SK-N-SH treated with all-trans-retinoic acid at 6 μM for 48 hours (cell line): ENCODE measurements around the gene ZDHHC3.

Experiments
- ATAC-seq: fragments of 200-7000 bp; cut with Tn5 transposase; 3 replicates; pipeline ENCODE4 v1.9.1; 2020; ENCODE audit warnings: mild to moderate bottlenecking, moderate library complexity
- ARNTL ChIP-seq: fragments of 450-650 bp; formaldehyde crosslinking; IDR thresholded peaks from 2 replicates; pipeline ENCODE4 v1.5.0; 2020; ENCODE audit warnings: low read depth, mild to moderate bottlenecking, moderate library complexity, borderline replicate concordance
- BACH2 ChIP-seq: fragments of 250-450 bp; sonication (Bioruptor Pico); IDR thresholded peaks from 2 replicates; pipeline ENCODE4 v1.9.0; 2021; ENCODE audit warnings: mild to moderate bottlenecking, borderline replicate concordance
- GLIS3 ChIP-seq: fragments of 250-450 bp; sonication (Bioruptor Pico); IDR thresholded peaks from 2 replicates; pipeline ENCODE4 v1.5.0; 2020; ENCODE audit warnings: mild to moderate bottlenecking, moderate library complexity
- ISL1 ChIP-seq: fragments of 250-450 bp; sonication (Bioruptor Pico); IDR thresholded peaks from 2 replicates; pipeline ENCODE4 v2.1.2; 2022; ENCODE audit warnings: mild to moderate bottlenecking, moderate library complexity
- OSR1 ChIP-seq: fragments of 250-450 bp; sonication (Bioruptor Pico); IDR thresholded peaks from 2 replicates; pipeline ENCODE4 v1.8.0; 2022; ENCODE audit warnings: moderate library complexity, mild to moderate bottlenecking, inconsistent platforms
- PPARA ChIP-seq: fragments of 250-450 bp; sonication (Bioruptor Pico); IDR thresholded peaks from 2 replicates; pipeline ENCODE4 v1.5.0; 2020; ENCODE audit warnings: mild to moderate bottlenecking, borderline replicate concordance
- SNAI2 ChIP-seq: fragments of 250-450 bp; sonication (Bioruptor Pico); IDR thresholded peaks from 2 replicates; pipeline ENCODE4 v1.5.0; 2020; ENCODE audit warnings: mild to moderate bottlenecking, moderate library complexity
- TCF4 ChIP-seq: fragments of 250-450 bp; sonication (Bioruptor Pico); IDR thresholded peaks from 2 replicates; pipeline ENCODE4 v1.8.0; 2021; ENCODE audit warnings: mild to moderate bottlenecking, moderate library complexity, borderline replicate concordance
- TOX ChIP-seq: fragments of 250-450 bp; sonication (Bioruptor Pico); IDR thresholded peaks from 2 replicates; pipeline ENCODE4 v1.8.0; 2021; ENCODE audit warnings: mild to moderate bottlenecking, moderate library complexity, borderline replicate concordance
- ZC3H10 ChIP-seq: fragments of 250-450 bp; sonication (Bioruptor Pico); IDR thresholded peaks from 2 replicates; pipeline ENCODE4 v1.5.1; 2021; ENCODE audit warnings: mild to moderate bottlenecking, moderate library complexity
- ZFP3 ChIP-seq: fragments of 250-450 bp; sonication (Bioruptor Pico); IDR thresholded peaks from 2 replicates; pipeline ENCODE4 v1.5.0; 2020; ENCODE audit warnings: mild to moderate bottlenecking, moderate library complexity
- ZFP30 ChIP-seq: fragments of 450-650 bp; formaldehyde crosslinking; IDR thresholded peaks from 2 replicates; pipeline ENCODE4 v1.5.0; 2022; ENCODE audit warnings: mild to moderate bottlenecking, moderate library complexity
- ZNF565 ChIP-seq: fragments of 450-650 bp; formaldehyde crosslinking; conservative IDR thresholded peaks from 2 replicates; pipeline ENCODE4 v1.5.0; 2020; ENCODE audit warnings: low read depth, mild to moderate bottlenecking, moderate library complexity
- ZNF8 ChIP-seq: fragments of 450-650 bp; formaldehyde crosslinking; IDR thresholded peaks from 2 replicates; pipeline ENCODE4 v1.5.0; 2020; ENCODE audit warnings: mild to moderate bottlenecking, moderate library complexity
- TF ChIP-seq, protein P1 (sequence below): fragments of 250-450 bp; sonication (Bioruptor Pico); IDR thresholded peaks from 2 replicates; pipeline ENCODE4 v1.5.0; 2020; ENCODE audit warnings: mild to moderate bottlenecking, moderate library complexity
- TF ChIP-seq, protein P2 (sequence below): fragments of 250-450 bp; sonication (Bioruptor Pico); IDR thresholded peaks from 2 replicates; pipeline ENCODE4 v1.5.1; 2020; ENCODE audit warnings: low read depth, mild to moderate bottlenecking, moderate library complexity
- TF ChIP-seq, protein P3 (sequence below): fragments of 250-450 bp; sonication (Bioruptor Pico); IDR thresholded peaks from 2 replicates; pipeline ENCODE4 v1.8.0; 2021; ENCODE audit warnings: low read depth, mild to moderate bottlenecking, moderate library complexity, borderline replicate concordance
- TF ChIP-seq, protein P4 (sequence below): fragments of 250-450 bp; sonication (Bioruptor Pico); IDR thresholded peaks from 2 replicates; pipeline ENCODE4 v1.5.1; 2021; ENCODE audit warnings: mild to moderate bottlenecking, moderate library complexity

Gene ZDHHC3

DNA sequence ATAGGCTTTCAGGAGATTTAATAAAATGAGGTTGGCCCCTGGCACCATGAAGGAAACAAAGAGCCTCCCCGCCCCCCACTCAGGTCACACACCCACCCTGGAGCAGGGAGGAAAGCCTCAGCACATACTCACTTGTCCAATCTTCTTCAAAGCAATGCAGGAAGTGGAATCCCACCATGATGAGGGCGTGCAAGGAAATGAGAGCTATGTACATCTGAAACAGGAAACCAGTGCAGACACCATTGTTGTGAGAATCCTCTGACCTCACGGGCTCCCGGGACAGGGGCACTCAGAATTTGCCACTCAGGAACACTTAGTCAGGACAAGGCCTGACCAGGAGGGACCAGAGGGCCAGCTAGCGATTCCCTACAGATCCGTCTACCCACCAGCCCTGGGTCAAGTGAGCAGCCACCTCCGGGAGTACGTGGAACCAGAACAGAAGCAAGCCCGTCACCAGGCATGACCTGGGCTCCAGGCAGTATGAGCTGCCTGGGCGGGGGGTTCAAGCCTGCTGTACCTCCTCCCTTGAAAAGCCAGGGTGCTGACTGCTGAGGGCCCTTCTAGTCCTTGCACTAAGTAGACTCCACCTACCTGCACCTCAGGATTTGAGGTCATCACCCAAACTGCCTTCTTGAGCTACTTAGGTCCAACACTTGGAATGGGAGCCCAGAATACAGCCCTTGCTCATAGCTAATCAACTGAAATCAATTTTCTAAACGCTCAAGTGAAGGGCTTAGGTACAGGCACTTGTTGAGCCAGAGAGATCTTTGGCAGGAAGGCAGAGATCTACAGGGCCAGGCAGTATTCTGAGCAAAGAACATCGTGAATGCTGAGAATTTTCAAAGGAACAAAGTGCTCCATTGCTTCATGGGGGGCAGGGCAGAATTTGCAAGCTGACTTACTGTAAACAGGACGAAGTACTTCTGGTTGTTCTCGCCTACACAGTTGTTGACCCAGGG is 42.7 kb downstream of the ZDHHC3 start:
- TF ChIP-seq, protein P1, sequence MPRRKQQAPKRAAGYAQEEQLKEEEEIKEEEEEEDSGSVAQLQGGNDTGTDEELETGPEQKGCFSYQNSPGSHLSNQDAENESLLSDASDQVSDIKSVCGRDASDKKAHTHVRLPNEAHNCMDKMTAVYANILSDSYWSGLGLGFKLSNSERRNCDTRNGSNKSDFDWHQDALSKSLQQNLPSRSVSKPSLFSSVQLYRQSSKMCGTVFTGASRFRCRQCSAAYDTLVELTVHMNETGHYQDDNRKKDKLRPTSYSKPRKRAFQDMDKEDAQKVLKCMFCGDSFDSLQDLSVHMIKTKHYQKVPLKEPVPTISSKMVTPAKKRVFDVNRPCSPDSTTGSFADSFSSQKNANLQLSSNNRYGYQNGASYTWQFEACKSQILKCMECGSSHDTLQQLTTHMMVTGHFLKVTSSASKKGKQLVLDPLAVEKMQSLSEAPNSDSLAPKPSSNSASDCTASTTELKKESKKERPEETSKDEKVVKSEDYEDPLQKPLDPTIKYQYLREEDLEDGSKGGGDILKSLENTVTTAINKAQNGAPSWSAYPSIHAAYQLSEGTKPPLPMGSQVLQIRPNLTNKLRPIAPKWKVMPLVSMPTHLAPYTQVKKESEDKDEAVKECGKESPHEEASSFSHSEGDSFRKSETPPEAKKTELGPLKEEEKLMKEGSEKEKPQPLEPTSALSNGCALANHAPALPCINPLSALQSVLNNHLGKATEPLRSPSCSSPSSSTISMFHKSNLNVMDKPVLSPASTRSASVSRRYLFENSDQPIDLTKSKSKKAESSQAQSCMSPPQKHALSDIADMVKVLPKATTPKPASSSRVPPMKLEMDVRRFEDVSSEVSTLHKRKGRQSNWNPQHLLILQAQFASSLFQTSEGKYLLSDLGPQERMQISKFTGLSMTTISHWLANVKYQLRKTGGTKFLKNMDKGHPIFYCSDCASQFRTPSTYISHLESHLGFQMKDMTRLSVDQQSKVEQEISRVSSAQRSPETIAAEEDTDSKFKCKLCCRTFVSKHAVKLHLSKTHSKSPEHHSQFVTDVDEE = no peak
- TF ChIP-seq, protein P2, sequence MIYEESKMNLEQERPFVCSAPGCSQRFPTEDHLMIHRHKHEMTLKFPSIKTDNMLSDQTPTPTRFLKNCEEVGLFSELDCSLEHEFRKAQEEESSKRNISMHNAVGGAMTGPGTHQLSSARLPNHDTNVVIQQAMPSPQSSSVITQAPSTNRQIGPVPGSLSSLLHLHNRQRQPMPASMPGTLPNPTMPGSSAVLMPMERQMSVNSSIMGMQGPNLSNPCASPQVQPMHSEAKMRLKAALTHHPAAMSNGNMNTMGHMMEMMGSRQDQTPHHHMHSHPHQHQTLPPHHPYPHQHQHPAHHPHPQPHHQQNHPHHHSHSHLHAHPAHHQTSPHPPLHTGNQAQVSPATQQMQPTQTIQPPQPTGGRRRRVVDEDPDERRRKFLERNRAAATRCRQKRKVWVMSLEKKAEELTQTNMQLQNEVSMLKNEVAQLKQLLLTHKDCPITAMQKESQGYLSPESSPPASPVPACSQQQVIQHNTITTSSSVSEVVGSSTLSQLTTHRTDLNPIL (CRISPR knock-in tag) = no peak
- TF ChIP-seq GLIS3 (no peak), ZNF565 (CRISPR knock-in tag) (no peak), OSR1 (no peak), PPARA (CRISPR knock-in tag) (no peak), ZNF8 (CRISPR knock-in tag) (no peak), ISL1 (no peak), ZC3H10 (CRISPR knock-in tag) (no peak), TCF4 (CRISPR knock-in tag) (no peak)
- TF ChIP-seq, protein P3, sequence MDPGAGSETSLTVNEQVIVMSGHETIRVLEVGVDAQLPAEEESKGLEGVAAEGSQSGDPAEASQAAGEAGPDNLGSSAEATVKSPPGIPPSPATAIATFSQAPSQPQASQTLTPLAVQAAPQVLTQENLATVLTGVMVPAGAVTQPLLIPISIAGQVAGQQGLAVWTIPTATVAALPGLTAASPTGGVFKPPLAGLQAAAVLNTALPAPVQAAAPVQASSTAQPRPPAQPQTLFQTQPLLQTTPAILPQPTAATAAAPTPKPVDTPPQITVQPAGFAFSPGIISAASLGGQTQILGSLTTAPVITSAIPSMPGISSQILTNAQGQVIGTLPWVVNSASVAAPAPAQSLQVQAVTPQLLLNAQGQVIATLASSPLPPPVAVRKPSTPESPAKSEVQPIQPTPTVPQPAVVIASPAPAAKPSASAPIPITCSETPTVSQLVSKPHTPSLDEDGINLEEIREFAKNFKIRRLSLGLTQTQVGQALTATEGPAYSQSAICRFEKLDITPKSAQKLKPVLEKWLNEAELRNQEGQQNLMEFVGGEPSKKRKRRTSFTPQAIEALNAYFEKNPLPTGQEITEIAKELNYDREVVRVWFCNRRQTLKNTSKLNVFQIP (CRISPR knock-in tag) = no peak
- no peak for ATAC-seq

DNA sequence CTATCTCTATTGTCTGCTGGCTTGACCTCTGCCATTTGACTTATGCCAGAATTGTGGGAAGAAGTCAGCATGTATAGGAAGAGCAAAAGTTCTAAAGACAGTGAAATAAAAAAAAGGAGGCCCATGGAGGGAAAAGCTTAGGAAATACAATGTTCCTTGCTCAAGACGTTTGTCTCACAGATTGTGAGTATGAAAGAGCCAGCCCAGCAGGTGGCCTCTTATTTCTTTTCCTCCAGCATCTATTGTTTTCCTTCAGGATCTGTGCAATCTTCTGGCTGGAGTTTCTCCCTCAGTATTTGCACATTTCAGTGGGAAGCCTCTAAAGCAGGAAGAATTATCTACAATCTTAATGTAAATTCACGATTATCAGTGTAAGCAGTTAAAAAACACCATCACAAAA is 43.7 kb downstream of the ZDHHC3 start:
- no peak for TF ChIP-seq ZFP3 (CRISPR knock-in tag)
- no peak for TF ChIP-seq ARNTL (CRISPR knock-in tag)
- TF ChIP-seq BACH2 (CRISPR knock-in tag) = no peak
- TF ChIP-seq OSR1 = no peak
- TF ChIP-seq, protein P4, sequence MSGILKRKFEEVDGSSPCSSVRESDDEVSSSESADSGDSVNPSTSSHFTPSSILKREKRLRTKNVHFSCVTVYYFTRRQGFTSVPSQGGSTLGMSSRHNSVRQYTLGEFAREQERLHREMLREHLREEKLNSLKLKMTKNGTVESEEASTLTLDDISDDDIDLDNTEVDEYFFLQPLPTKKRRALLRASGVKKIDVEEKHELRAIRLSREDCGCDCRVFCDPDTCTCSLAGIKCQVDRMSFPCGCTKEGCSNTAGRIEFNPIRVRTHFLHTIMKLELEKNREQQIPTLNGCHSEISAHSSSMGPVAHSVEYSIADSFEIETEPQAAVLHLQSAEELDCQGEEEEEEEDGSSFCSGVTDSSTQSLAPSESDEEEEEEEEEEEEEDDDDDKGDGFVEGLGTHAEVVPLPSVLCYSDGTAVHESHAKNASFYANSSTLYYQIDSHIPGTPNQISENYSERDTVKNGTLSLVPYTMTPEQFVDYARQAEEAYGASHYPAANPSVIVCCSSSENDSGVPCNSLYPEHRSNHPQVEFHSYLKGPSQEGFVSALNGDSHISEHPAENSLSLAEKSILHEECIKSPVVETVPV (CRISPR knock-in tag) = no peak
- TF ChIP-seq ZNF8 (CRISPR knock-in tag) = no peak
- TF ChIP-seq, protein P3 (CRISPR knock-in tag) = no peak
- no peak for TF ChIP-seq ISL1
- TF ChIP-seq PPARA (CRISPR knock-in tag) = no peak
- no peak for TF ChIP-seq TOX (CRISPR knock-in tag)
- no peak for TF ChIP-seq ZNF565 (CRISPR knock-in tag)
- TF ChIP-seq ZC3H10 (CRISPR knock-in tag) = no peak
- no peak for TF ChIP-seq ZFP30 (CRISPR knock-in tag)
- no peak for TF ChIP-seq SNAI2 (CRISPR knock-in tag)
- ATAC-seq = no peak

DNA sequence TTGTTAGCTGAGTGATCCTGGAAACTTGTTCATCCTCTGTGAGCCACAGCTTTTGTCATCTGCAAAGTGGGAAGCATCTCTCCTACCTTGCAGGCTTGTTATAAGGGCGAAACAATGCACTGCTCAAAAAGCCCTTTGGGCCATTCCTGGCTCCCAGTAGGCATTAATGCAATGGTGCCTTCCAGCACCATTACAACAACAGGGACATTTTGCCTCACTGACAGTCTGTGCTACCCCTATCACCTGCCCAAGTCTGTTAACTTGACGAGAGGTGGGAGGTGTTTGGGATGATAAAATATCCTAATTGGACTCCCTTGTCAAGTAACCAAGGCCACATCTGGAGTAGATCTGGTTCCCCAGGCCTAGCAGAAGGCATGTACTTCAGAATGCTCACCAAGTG is 44.2 kb downstream of the ZDHHC3 start:
- TF ChIP-seq ZNF8 (CRISPR knock-in tag) (no peak), BACH2 (CRISPR knock-in tag) (no peak), GLIS3 (no peak), TOX (CRISPR knock-in tag) (no peak), PPARA (CRISPR knock-in tag) (no peak), ISL1 (no peak)
- TF ChIP-seq, protein P1 = no peak
- TF ChIP-seq, protein P2 (CRISPR knock-in tag) = no peak
- no peak for ATAC-seq
